HG03558 (cell line): ENCODE data around the gene ZNF433.
A peak's percentile ranks its signal among the peaks of the same experiment; 100 is the strongest.
"Not testable (repeated sequence)": the region's sequence is repeated elsewhere in the genome, so short reads cannot be mapped to it uniquely, and the experiment has no call there.

Experiments
- ATAC-seq: cut with Tn5 transposase; IDR thresholded peaks from one replicate; pipeline ENCODE4 v1.9.1; 2021; ENCODE audit warnings: moderate number of reproducible peaks; ENCODE audit not compliant: unreplicated experiment; ENCODE audit errors: extremely low read depth

The ZNF433 gene

DNA sequence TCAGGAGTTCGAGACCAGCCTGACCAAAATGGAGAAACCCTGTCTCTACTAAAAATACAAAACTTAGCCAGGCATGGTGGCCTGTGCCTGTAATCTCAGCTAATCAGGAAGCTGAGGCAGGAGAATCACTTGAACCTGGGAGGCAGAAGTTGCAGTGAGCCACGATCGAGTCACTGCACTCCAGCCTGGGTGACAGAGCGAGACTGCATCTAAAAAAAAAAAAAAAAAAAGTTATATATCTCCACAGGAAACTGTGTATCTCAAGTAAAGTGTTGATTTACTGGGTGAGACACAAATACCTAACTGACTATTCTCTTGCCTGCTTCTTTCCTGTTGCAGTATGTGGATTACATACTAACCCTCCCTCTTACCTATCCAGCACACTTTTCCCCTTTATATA lies 43.6 kb downstream of the ZNF433 start:
- not testable (repeated sequence) for ATAC-seq

DNA sequence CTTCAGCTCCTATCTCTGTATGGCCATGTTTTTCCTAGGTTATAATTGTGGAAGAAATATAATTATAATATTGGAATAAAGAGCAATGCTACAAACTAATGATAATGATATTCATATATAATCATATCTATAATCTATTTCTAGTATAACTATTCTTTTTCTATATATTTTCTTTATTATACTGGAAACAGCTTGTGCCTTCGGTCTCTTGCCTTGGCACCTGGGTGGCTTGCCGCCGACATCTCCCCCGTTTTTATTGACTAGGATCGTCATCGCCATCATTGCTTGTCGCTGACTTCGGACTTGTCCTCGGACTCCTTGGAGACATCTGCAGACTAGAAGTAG lies 46.4 kb downstream of the ZNF433 start:
- ATAC-seq = no peak

DNA sequence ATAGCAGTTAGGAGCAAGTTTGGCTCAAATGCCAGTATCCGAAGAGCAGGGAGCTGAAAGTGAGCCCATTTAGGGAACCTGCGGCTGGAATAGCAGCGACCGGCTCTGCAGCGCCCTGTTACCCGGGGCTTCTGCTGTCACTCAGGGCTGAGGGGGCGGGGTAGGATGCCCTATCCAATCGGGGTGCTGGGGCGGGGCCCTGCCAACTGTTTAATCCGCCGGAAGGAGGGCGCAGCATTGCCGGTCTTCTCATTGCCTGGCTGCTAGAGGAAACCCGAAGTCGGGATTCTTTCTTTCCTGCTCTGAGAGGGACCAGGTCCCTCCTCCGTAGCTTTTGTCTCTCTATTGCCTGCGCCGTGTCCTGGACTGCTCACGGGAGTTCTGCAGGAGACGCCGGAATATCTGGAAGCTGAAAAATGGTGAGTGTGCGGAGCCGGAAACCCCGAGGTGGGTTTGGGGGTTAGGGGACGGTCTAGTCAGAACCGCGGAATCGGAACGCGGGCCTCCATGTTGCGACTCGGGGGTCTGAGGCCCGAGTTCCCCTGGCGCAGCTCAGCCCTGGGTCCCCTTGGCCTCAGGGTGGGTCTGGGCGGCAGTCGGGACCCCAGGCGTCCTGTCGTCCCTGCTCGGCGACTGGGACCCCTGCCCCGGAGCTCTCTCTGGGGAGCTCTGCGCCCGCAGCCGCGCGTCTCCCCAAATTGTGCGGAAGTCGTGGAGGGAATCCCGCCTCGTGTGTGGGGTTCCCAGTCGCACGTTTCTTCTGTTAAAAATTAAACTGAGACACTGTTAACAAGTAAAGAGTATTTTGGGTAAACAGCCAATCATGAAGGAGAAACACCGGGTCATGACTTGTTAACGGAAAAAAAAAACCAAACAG lies 47.8 kb downstream of the ZNF433 start:
- no peak for ATAC-seq

DNA sequence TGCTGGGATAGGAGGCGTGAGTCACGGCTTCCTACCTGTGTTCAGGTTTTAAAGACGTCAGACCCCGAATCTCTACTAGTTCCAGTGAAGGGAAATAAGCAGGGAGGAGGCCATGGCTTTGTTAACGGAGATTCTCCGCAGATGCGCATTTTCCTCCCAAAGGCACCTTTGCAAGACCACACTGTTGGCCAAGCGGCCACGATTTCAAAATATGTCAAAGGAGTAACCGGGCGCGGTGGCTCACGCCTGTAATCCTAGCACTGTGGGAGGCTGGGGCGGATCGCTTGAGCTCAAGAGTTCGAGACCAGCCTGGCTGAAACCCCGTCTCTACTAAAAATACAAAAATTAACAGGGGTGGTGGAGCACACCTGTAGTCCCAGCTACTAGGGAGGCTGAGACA lies 48.7 kb downstream of the ZNF433 start:
- no peak for ATAC-seq

DNA sequence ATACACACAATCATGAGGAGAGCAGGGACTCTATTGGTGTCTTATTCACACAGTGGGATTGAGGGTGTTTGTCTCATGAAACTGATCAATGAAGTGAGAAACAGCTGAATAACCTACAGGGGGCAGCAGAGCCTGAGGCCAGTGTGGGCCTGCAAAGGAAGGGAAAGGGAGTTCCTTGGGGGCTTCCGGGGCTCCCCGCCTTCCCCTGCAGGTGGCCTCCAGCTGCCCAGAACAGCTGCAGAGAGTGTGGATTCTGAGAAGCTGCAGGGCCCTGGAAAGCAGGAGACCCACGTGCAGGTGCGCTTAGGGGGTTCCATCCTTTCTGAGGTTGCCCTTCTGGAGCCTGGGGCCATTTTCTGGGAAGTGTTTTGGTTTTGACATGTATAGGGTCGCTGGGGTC lies 50.5 kb downstream of the ZNF433 start:
- no peak for ATAC-seq

DNA sequence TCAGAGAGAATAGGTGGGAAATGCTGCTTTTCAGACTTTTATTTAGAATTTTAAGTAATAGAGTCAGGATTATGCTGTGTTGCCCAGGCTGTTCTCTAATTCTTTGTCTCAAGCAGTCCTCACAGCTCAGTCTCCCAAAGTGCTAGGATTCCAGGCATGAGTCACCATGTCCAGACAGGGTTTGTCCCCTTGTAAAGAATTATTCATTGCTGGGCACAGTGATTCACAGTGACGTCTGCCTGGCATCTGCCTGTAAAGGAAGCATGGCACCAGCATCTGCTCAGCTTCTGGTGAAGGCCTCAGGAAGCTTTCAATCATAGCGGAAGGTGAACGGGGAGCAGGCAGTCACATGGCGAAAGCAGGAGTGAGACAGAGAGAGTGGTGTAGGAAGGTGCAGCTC lies 53.0 kb downstream of the ZNF433 start:
- no peak for ATAC-seq

DNA sequence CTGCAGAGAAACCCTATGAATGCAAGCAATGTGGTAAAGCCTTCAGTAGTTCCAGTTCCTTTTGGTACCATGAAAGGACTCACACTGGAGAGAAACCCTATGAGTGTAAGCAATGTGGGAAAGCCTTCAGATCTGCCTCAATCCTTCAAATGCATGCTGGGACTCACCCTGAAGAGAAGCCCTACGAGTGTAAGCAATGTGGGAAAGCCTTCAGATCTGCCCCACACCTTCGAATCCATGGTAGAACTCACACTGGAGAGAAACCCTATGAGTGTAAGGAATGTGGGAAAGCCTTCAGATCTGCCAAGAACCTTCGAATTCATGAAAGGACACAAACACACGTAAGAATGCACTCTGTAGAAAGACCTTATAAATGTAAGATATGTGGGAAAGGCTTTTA lies 56.0 kb downstream of the ZNF433 start:
- no peak for ATAC-seq

DNA sequence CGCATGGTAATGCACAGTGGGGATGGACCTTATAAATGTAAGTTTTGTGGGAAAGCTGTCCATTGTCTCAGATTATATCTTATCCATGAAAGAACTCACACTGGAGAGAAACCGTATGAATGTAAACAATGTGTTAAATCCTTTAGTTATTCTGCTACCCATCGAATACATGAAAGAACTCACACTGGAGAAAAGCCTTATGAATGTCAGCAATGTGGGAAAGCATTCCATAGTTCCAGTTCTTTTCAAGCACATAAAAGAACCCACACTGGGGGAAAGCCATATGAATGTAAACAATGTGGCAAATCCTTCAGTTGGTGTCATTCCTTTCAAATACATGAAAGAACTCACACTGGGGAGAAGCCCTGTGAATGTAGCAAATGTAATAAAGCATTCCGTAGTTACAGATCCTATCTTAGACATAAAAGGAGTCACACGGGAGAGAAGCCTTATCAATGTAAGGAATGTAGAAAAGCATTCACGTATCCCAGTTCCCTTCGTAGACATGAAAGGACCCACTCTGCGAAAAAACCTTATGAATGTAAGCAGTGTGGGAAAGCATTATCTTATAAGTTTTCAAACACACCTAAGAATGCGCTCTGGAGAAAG lies 56.9 kb downstream of the ZNF433 start:
- ATAC-seq = no peak

DNA sequence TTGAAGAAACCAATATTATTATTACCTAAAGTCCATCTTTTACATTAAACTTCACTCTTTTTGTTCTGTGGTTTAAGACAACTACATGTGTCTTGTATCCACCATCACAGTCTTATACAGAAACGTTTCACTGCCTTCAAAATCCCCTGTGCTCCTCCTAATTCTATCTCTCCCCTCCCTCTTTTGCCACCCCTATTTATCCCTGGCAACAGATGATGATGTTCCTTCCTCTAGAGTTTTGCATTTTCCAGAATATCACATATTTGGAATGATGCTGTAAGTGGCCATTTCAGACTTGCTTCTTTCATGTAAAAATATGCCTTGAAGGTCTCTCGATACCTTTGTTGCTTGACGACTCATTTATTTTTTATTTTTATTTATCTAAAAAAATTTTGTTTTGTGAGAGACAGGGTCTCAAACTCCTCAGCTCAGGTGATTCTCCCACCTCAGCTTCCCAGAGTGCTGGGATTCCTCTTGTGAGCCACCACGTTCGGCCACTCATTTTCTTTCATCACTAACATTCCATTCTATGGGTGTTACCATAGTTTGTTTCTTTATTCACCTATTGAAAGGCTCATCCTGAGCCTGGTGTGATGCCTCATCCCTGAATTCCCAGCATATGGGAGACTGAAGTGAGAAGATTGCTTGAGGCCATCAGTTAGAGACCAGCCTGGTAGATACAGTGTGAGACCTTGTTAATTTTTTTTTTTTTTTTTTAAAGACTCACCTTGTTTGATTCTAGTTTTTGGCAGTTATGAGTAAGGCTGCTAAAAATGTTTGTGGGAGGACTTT lies 62.3 kb downstream of the ZNF433 start:
- ATAC-seq = no peak

DNA sequence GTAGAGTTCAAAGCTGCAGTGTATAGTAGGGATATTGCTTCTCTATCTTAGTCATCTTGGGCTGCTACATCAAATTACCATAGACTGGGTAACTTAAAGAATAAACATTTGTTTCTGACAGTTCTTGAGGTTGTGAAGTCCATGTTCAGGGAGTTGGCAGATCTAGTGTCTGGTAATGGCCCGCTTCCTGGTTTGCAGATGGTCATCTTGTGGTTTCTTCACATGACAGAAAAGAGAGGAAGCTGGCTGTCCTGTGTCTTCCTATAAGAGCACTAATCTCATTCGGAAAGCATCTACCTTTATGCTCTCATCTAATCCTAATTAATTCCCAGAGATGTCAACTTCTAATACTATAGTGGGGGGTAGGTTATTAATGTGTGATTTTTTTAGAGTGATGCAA lies 64.4 kb downstream of the ZNF433 start:
- no peak for ATAC-seq

DNA sequence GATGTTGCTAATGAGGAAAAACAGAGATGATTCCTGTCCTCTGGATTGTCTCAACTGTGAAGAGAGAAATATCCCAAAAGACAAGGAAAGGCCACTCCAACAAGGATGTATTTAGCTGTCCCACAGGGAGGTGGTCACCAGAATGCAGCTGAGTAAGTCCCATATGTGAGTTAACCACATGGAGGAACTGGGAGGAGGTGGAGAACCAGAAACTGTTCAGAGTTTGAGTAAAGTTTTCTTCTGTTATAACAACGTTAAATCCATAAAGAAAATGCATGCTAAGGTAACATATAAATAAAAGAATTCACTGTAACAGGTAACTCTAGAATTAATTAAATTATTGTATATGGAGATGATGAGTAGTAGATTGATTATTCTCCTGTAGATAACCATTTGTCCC lies 65.3 kb downstream of the ZNF433 start:
- no peak for ATAC-seq

DNA sequence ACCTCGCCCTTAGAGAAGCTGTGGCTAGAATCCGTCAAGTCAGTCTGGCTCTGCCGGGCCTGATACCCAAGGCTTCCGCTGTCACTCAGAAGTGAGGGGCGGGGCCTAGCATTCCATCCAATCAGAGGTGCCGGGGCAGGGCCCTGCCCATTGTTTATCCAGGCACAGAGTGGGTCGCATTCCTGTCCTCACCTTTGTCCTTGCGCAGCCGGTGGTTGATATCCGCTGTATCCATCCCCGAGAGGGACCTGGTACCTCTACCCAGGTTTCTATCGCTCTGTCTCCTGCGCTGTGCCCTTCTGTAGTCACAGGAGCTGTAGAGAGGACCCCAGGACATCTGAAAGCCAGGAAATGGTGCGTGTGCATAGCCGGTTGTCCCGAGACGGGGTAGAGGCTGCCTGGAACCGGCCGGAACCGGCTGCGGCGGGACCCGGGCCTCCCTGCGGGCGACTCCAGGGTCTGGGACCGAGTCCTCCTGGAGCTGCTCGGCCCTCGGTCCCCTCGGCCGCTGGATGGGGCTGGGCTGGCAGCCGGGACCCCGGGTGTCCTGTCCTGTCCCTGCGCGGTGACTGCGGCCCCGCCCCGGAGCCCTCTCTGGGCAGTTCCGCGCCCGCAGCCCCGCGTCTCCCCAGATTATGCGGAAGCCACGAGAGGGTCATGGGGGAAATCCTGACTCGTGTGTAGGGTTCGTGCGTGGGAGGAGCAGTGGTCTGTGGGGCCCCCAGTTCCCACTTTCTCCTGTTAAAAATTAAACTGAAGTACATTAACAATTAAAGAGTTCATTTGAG lies 70.4 kb downstream of the ZNF433 start, which contains the start of gene ZNF763:
TSS of gene ZNF763 (plus strand) at position 183 of the 788 bp plus-strand sequence. CDS start at position 352, 169 bp downstream.
- ATAC-seq = peak; percentile 68
